Lower lobe of right lung (tissue), 2 donors: ENCODE results near the gene PRSS1. TPM values are rescaled to one million over a fixed set of nuclear protein-coding genes. Genes with fewer than 3 reads are reported as not detected.
"Not testable (repeated sequence)": the region's sequence is repeated elsewhere in the genome, so short reads cannot be mapped to it uniquely, and the experiment has no call there.

Source experiments
- ATAC-seq, 2 donors: fragments of 200-7000 bp; cut with Tn5 transposase; one replicate each; pipeline ENCODE4 v1.9.1; 2020 to 2022; ENCODE audit warnings: mild to moderate bottlenecking in 2 of 2, moderate library complexity in 2 of 2
- DNase-seq: peaks from one replicate; pipeline ENCODE4 v3.0.0-alpha.2; 2020
- H3K27ac ChIP-seq: fragments of 200-600 bp; one replicate; pipeline ENCODE4 v1.8.0; 2022
- H3K27me3 ChIP-seq: fragments of 200-600 bp; one replicate; pipeline ENCODE4 v1.8.0; 2022; ENCODE audit warnings: low read depth
- H3K36me3 ChIP-seq: fragments of 200-600 bp; one replicate; pipeline ENCODE4 v1.8.0; 2022; ENCODE audit warnings: mild to moderate bottlenecking
- H3K4me1 ChIP-seq: fragments of 200-600 bp; one replicate; pipeline ENCODE4 v1.8.0; 2022
- H3K4me3 ChIP-seq: fragments of 200-600 bp; one replicate; pipeline ENCODE4 v1.8.0; 2022; ENCODE audit warnings: mild to moderate bottlenecking
- H3K9me3 ChIP-seq: fragments of 200-600 bp; one replicate; pipeline ENCODE4 v1.8.0; 2022
- CTCF ChIP-seq: fragments of 200-600 bp; IDR thresholded peaks from one replicate; pipeline ENCODE4 v1.8.0; 2022; ENCODE audit warnings: antibody characterized with exemption, mild to moderate bottlenecking
- intact Hi-C: fragments of 100-400 bp; cut with DNase I; formaldehyde crosslinking; loops from one replicate; pipeline ENCODE4 v1.11.0; 2022
- total RNA-seq: library from RNA; stranded (reverse); fragmentation: NEBNext Ultra II Directional; extraction: Animal tissue kit (Norgen Biotek cat#: 25700); gene quantifications from one replicate; pipeline ENCODE4 v1.2.1, GENCODE V29; 2021
- donor health status: DM: no; HTN: yes; CAD: no; lungs with severe emphysema.

PRSS1 gene
- total RNA-seq, 1 donor from 2014 or later = not detected

DNA sequence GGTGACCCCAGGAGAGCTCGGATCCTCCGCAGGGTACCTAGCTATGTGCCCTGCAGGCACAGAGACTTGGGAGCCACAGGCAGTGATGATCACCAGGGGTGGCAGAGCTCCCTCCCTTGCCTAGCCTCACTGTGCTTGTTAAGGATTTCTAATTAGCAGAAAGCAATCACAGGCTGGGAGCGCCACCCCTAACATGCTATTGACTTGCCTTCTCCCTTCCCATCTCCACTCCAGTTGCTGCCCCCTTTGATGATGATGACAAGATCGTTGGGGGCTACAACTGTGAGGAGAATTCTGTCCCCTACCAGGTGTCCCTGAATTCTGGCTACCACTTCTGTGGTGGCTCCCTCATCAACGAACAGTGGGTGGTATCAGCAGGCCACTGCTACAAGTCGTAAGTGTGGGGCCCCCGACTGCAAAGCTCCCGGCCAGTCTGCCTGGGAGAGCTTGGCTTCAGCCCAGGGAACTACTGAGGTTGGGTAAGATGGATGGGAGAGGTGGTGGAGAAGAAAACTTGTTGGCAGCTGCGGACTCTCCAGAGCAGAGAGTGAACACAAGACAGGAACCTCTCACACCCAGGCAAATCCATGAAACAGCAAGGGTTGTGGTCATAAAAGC, 1.2 kb downstream of the PRSS1 start:
- H3K27ac ChIP-seq = no peak overlapping the region
- H3K27me3 ChIP-seq = no peaks in the 10 kb centered on the region
- no peaks in the 10 kb centered on the region for H3K36me3 ChIP-seq
- H3K9me3 ChIP-seq = no peaks in the 10 kb centered on the region
- no peak for TF ChIP-seq CTCF
- no peak overlapping the region for H3K4me3 ChIP-seq
- no peaks in the 10 kb centered on the region for H3K4me1 ChIP-seq
- DNase-seq = no peak
- intact Hi-C loops = no loop called here
- ATAC-seq = no peak

DNA sequence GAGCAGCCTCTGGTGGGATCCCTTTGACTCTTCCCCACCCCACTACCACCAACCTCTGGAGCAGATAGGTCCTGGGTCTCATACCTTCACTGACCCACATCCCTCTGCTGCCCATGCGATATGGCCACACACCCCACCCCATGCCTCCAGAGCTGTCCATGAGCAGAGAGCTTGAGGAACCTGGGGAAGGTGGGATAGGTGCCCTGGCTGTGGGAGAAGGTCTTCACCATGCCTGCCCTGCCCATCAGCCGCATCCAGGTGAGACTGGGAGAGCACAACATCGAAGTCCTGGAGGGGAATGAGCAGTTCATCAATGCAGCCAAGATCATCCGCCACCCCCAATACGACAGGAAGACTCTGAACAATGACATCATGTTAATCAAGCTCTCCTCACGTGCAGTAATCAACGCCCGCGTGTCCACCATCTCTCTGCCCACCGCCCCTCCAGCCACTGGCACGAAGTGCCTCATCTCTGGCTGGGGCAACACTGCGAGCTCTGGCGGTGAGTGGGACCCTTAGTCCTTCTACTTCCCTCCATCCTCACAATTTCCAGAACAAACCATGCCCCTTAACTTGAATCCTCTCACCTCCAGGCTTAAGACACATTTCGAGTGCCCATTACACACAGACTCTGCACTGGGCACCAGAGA, 2.4 kb downstream of the PRSS1 start:
- ATAC-seq, DNase-seq, H3K27me3 ChIP-seq, H3K9me3 ChIP-seq, intact Hi-C loops, H3K4me3 ChIP-seq, H3K4me1 ChIP-seq, H3K27ac ChIP-seq, H3K36me3 ChIP-seq: not testable (repeated sequence)

DNA sequence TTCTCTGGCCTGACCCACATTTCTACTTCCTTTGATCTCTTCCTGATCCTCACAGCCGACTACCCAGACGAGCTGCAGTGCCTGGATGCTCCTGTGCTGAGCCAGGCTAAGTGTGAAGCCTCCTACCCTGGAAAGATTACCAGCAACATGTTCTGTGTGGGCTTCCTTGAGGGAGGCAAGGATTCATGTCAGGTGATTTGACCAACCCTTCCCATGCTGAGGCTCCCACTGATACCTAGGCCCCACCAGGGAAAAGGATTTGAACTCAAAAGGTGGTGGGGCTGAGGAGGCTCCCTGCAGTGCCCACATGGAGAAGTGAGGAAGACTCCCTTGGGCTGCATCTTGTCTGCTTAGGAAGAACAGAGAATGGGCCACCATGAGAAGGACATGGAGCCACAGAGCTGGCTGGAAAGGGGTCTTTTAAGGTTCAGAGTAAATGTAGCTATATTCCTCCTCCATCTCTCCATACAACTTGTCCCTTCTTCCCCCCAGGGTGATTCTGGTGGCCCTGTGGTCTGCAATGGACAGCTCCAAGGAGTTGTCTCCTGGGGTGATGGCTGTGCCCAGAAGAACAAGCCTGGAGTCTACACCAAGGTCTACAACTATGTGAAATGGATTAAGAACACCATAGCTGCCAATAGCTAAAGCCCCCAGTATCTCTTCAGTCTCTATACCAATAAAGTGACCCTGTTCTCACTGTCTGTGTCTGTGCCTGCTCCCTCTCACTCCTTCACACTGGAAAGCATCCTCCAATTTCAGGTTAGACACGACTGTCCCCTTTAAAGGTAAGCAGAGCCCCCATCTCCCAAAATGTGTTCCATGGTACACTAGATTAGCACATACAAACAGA, 3.3 kb downstream of the PRSS1 start:
- no peak for ATAC-seq
- intact Hi-C loops = no loop called here
- Histone ChIP-seq H3K4me1 (no peaks in the 10 kb centered on the region), H3K4me3 (no peak overlapping the region), H3K36me3 (no peaks in the 10 kb centered on the region), H3K9me3 (no peaks in the 10 kb centered on the region), H3K27me3 (no peaks in the 10 kb centered on the region), H3K27ac (no peak overlapping the region)
- no peak for DNase-seq
- no peak for TF ChIP-seq CTCF

- no peaks in the 10 kb centered on the region for H3K4me1 ChIP-seq
- no peaks in the 10 kb centered on the region for H3K27me3 ChIP-seq
- intact Hi-C loops = no loop called here
- no peak for DNase-seq
- no peaks in the 10 kb centered on the region for H3K9me3 ChIP-seq
- ATAC-seq = no peak
- no peak for TF ChIP-seq CTCF
- H3K27ac ChIP-seq = no peak overlapping the region
- H3K36me3 ChIP-seq = no peaks in the 10 kb centered on the region
- H3K4me3 ChIP-seq = no peak overlapping the region
Measured at GRCh38 chr7:142753366-142753765, 4.1 kb downstream of the PRSS1 start.

GRCh38 chr7:142753925-142754491, 4.7 kb downstream of the PRSS1 start:
- H3K4me3 ChIP-seq, DNase-seq, H3K27ac ChIP-seq, H3K9me3 ChIP-seq, H3K4me1 ChIP-seq, H3K36me3 ChIP-seq, intact Hi-C loops, ATAC-seq, H3K27me3 ChIP-seq: not testable (repeated sequence)

DNA sequence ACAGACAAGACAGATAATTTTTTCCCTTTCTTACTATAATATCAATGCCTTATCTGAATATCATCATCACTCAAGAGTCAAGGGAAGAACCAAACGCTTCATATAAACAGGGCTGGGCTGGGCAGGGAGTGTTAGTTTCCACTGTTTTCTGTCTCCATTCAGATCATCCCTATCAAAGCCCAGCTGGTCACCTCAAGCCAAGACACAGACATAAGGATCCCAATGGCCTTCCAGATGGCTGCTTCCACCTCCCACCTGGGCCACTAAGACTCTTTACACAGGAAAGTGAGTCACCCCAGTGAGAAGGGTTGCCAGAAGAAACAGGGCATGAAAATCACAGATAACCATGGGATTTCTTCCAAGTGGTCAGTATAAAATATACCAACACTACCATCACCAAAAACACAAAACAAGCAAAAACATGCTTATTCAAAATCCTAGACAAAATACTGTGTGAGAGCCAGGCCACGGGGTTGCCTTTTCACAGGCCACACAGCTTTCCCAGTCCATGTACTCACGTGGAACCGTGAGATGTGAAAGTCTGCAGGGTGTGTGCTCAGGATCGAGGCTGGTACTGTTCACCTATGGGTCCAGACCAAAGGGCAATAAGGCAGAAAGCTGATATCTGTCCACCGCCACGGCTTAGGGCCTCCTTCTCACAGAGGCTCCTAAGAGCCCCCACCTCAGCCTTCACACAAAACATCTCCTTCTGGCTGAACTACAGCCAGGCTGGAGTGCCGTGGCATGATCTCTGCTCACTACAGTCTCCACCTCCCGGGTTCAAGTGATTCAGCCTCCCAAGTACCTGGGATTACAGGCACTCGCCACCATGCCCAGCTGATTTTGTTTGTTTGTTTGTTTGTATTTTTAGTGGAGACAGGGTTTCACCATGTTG, 5.7 kb downstream of the PRSS1 start:
- DNase-seq (no peak), ATAC-seq (no peak)
- Histone ChIP-seq H3K4me1 (no peaks in the 10 kb centered on the region), H3K27ac (no peak overlapping the region), H3K27me3 (no peaks in the 10 kb centered on the region), H3K9me3 (no peaks in the 10 kb centered on the region), H3K36me3 (no peaks in the 10 kb centered on the region), H3K4me3 (no peak overlapping the region)
- TF ChIP-seq CTCF = no peak
- intact Hi-C loops = no loop called here

DNA sequence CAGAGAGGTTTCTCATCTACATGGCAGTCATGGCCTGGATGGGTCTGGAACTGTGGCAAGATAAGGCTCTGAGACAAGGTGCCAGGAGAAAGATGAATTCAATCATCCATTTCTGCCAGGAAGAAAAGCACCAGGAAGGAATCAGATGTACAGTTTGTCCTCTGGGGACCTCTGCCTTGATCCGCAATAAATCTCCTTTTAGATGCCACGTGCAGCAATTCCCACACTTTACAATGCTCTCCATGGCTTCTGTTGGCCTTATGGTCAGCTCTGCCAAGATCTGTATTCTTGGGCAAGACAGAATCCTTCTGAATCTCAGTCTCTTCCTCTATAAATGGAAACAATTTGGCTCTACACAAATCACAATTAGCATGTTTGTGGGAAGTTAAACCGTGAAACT, 9.0 kb downstream of the PRSS1 start:
- intact Hi-C loops, H3K27ac ChIP-seq, H3K36me3 ChIP-seq, H3K27me3 ChIP-seq, DNase-seq, H3K4me3 ChIP-seq, H3K4me1 ChIP-seq, ATAC-seq, H3K9me3 ChIP-seq: not testable (repeated sequence)
